IPS DF 4.7 (cell line): ENCODE results near the gene PCYT2.

ENCODE experiments used
- DNase-seq: peaks from one replicate; pipeline ENCODE4 v3.0.0-alpha.2; 2013; ENCODE audit warnings: low spot score; ENCODE audit errors: extremely low read depth

The PCYT2 gene

GRCh38 chr17:81944858-81945257 is 33.7 kb upstream of the PCYT2 start:
- no peak for DNase-seq

GRCh38 chr17:81942167-81942553 is 31.0 kb upstream of the PCYT2 start:
- DNase-seq, result no peak

- DNase-seq, result no peak
These were observed 30.4 kb upstream of the PCYT2 start for GRCh38 chr17:81941484-81942166.

GRCh38 chr17:81940538-81941483 is 29.6 kb upstream of the PCYT2 start:
- DNase-seq, result no peak

GRCh38 chr17:81939881-81940385 is 28.7 kb upstream of the PCYT2 start:
- DNase-seq, result no peak

GRCh38 chr17:81939218-81939617 is 28.0 kb upstream of the PCYT2 start:
- no peak for DNase-seq

GRCh38 chr17:81935709-81936084 is 24.5 kb upstream of the PCYT2 start:
- no peak for DNase-seq

GRCh38 chr17:81934850-81935708 is 23.9 kb upstream of the PCYT2 start:
- DNase-seq, result no peak

GRCh38 chr17:81934098-81934757 is 23.0 kb upstream of the PCYT2 start:
- no peak for DNase-seq

GRCh38 chr17:81933178-81933699 is 22.0 kb upstream of the PCYT2 start:
- no peak for DNase-seq

- DNase-seq, result no peak
These were observed 21.3 kb upstream of the PCYT2 start for GRCh38 chr17:81932333-81932983.

- no peak for DNase-seq
These were observed 20.5 kb upstream of the PCYT2 start for GRCh38 chr17:81931557-81932332.

GRCh38 chr17:81931189-81931556 is 20.0 kb upstream of the PCYT2 start:
- DNase-seq, result no peak

GRCh38 chr17:81930142-81931125 is 19.2 kb upstream of the PCYT2 start:
- no peak for DNase-seq

GRCh38 chr17:81929253-81930141 is 18.3 kb upstream of the PCYT2 start:
- no peak for DNase-seq

GRCh38 chr17:81928544-81929252 is 17.5 kb upstream of the PCYT2 start:
- no peak for DNase-seq
